HG03520 (cell line): ENCODE measurements around the gene TSPAN18.

Experiments
- ATAC-seq: cut with Tn5 transposase; IDR thresholded peaks from one replicate; pipeline ENCODE4 v1.9.1; 2021; ENCODE audit warnings: mild to moderate bottlenecking, moderate library complexity; ENCODE audit not compliant: unreplicated experiment

Gene TSPAN18

GRCh38 chr11:44910591-44910990, 183.8 kb downstream of the TSPAN18 start:
- no peak for ATAC-seq

GRCh38 chr11:44911029-44911814, 184.5 kb downstream of the TSPAN18 start:
- no peak for ATAC-seq

GRCh38 chr11:44912270-44912987, 185.7 kb downstream of the TSPAN18 start:
- no peak for ATAC-seq

- ATAC-seq, result no peak
Observed at GRCh38 chr11:44913502-44913901, 186.7 kb downstream of the TSPAN18 start.

GRCh38 chr11:44914105-44914504, 187.3 kb downstream of the TSPAN18 start:
- no peak for ATAC-seq

DNA sequence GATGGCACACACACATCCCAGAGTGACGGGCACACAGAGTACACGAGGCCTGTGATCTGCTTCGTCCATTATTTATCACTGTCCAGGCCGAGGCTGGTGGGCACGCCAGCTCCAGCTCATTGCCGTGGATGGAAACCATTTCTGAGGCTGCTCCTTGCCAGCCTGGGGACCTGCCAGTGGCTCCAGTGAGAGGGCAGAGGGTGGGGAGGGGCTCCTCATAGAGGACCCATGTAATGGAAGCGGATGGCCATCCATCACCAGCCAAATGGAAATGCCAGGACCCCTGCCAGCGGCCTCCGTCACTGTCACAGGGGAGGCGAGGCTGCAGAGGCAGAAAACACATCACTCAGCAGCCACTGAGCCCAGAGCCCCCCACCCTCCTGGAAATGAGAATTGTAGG, 188.2 kb downstream of the TSPAN18 start:
- ATAC-seq, result no peak

DNA sequence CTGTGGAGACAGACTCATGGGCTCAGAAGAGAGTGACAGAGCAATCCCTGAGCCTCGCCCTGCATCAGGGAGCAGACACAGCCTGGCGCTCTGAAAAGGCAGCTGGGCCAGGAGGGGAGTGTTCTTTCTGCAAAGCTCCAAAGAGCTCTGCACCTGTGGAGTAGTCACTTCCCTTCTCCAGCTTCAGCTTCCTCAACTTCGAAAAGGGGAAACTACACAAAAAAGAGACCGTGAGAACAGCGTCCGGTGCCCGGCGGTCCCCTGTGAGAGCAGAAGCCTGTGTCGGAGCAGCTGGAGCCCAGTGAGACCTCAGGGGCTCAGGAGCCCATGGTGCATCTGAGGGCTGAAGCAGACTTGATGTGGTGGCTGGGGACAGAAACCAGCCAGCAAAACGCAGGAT, 188.9 kb downstream of the TSPAN18 start:
- no peak for ATAC-seq

- ATAC-seq, result no peak
Observed at GRCh38 chr11:44916331-44916730, 189.6 kb downstream of the TSPAN18 start.

DNA sequence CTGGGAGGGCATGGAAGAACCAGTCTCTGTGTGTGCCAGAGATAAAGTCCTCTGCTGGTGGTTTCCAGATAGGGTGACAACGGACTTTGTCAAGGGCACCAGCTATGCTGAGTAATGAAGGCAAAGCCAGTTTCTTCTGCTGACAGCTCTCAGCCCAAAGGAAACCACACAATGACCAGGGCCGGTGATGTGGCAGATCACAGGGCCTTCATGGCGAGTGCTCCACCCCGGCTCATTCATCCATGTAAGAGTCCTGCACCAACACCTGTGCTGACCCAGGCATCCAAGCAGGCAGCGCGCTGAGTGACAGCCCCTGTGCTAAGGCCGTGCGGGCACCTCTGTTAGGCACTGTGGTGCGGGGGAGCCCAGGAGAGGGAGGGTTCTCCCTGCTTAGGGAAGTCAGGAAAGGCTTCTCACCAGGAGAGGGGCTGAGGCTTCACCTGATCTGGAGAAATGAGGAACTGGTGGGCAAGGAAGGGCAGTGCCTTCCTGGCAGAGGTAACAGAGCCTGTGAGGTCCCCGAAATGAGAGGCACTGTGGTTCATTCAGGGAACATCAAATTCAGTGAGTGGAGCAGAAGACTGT, 190.1 kb downstream of the TSPAN18 start:
- ATAC-seq, result no peak

GRCh38 chr11:44917741-44918140, 191.0 kb downstream of the TSPAN18 start:
- ATAC-seq, result no peak

DNA sequence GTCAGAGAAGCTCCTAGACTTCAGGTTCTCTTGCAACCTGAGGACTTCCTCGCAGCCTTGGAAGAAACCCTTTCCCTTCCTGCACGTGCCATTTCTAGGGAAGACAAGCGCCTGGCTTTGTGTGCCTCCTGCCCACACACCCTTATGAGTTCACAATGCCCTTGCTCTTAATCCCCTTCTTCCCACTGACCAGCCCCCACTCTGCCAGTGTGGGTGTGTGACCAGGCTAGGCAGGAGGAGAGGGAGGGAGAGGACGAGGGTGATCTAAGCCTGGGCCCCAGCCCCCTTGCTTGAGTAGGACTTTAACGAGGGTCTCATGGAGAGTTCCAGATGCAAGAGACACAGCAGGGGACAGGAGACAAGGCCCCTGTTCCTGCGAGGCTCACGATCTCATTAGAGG, 193.7 kb downstream of the TSPAN18 start:
- ATAC-seq, result no peak

DNA sequence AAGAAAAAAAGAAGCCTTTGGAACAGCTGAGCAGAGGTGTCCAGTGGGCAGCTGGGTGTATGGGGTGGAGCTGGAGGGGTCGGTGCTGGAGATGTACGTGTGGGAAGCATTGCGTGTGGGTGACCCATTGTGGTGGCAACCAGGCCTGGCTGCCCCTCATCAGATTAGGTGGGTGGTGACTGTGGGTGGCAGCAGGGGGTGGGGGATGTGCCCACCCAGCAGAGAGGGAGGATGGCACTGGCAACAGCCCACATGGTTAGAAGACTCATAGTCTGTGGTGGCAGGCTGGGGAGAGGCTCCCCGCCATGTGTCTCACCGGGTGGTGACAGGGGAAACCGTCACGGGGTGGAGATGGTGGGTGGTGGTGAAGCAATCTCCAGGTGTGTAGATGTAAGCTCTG, 196.4 kb downstream of the TSPAN18 start:
- ATAC-seq, result no peak

DNA sequence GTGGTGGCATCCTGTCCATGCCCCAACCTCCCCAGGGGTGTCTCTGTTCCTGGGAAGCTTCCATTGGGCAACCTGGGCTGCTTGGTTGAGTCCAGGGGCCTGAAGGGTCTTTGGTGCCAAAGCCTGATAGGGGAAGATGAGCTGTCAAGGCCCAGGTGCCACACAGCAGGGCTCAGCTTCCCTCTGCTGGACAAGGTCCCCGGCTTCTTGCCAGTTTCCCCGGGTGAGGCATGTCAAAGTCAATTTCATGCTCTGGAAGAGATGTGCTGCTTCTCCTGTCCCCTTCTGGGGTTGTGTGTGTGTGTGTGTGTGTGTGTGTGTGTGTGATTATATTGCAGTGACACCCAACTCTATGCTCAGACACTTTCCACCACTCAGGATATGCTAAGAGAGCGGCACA, 197.0 kb downstream of the TSPAN18 start:
- ATAC-seq, result no peak

DNA sequence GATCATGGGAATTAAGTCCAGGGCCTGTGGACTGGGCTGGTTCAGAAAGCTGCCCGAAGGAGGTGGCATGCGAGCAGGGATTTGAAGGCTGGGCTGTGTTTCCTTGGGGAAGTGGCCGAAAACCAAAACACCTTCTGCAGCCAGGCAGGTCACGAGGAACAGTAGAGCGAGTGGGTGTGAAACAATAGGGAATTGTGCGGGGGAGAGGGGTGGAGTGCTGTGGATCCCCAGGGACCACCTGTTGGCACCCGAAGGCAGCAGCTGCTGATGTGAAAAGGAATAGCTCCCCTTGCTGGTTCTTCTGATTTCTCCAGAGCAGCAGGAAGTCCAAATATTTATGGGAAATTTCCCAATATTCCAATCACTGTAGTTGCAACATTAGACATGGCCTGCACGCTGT, 199.3 kb downstream of the TSPAN18 start:
- ATAC-seq, result no peak

DNA sequence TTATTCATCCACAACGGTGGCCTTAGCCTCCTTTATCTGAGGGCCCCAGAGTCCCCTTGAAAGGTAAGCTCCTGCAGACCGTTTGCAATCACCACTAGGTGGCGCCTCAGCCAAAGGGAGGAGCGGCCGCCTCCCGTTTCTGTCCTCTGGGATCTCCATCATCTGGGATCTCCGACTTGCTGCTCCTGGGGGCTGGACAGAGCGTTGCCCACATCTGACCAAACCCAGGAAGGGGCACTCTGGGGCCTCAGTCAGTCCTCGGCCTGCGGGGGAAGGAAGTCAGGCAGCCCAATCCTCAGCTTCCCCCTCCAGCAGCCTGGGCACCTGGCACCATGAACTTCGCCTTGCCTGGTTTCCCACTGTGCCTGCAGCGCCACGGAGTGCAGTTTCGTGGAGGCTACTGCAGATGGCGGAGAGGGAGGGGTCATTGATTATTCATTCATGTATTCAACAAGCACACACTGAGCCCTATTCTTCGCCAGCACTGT, 200.5 kb downstream of the TSPAN18 start:
- no peak for ATAC-seq

DNA sequence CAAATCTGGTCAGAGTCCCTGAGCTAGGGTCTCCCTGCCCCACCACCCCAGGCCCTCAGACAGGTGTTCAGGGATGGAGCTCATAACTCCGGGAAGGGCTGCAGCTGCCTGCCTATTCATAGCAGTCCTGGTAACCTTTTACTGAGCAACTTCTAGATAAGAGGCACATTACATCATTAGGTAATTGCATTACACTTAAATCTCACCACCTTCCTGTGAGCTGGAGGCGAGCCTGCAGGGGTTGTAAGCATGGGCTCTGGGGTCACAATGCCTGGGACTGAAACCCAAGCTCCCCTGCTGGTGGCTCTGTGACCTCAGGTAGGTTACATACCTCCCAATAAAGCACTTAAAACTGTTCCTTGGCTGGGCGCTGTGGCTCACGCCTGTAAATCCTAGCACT, 201.4 kb downstream of the TSPAN18 start:
- no peak for ATAC-seq

- ATAC-seq, result no peak
Observed at GRCh38 chr11:44928816-44929215, 202.1 kb downstream of the TSPAN18 start.

DNA sequence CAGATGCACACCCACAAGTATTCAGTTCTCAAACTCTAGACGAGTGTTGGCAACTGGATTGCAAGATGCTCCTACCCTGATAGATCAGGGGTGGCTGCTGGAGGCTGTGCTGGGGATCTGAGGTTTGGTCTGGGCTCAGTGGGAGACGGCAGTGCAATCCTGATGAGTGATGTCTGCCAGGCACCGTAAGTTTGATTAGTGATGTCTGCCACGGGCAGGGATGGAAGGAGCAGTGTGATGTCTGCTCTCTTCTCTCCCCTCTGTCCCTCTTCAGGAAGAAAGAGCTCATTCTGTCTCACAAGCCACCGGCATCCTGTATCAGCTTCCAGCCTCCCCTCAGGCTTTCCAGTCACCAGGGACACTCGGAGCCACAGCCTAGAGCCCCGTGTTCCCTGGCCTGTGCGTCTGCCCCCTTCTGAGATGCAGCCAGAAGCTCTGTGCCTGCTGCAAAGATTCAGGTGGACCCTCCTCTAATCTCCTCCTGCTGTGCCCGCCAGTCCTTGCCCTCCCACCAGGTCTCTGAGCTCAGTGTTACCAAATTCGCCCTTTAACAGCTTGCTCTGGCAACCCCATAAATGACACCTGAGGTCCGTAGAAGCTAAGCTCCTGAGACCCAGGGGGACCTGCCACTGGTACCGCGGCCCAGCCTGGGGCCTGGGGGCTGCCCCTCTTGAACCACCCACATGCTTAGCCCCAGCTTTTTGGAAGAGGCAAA, 204.0 kb downstream of the TSPAN18 start:
- no peak for ATAC-seq

- no peak for ATAC-seq
Observed at GRCh38 chr11:44931466-44931865, 204.7 kb downstream of the TSPAN18 start.

DNA sequence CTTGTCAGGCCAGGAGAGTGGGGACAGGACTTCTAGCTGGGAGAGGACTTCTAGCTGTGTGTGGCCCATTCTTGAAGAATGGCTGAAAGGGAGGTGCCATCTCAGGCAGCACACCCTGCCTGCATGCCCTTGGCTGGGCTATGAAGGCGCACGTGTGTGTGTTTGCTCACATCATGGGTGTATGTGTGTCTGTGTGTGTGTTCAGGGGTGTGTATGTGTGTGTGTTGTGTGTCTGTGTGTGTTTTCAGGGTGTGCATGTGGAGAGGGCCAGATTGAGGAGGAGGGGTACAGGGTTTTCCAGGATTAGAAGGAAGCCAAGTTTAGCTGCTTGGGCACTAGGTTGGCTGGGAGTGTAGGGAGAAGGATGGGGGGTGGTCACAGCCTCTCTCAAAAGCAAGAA, 207.3 kb downstream of the TSPAN18 start:
- ATAC-seq, result no peak

DNA sequence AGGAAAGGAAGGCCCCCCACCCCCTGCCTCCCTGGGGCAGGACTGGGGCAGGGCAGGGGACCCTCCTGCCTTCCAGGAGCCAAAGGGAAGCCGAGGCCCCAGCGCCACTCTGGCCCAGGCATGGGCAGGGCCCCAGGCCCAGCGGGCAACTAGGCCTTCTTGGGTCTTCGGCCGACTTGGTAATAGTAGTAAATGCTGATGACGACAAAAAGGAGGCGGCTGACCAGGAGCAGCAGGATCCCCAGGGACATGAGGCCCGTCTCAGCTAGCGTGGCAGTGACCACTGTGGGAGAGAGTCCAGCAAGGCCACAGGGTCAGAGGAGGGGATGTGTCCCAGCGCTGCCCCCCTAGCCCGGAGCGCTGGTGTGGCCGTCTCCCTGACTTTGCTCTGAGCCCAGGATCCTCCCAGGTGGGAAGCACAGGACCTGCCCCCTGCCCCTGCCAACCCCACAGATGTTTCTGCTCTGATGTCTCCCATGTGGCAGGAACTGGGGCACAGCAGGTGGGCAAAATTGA, 208.0 kb downstream of the TSPAN18 start:
- ATAC-seq, result no peak
